ENCODE results near the gene BARX1.
A peak's percentile ranks its signal among the peaks of the same experiment; 100 is the strongest.

The BARX1 gene

DNA sequence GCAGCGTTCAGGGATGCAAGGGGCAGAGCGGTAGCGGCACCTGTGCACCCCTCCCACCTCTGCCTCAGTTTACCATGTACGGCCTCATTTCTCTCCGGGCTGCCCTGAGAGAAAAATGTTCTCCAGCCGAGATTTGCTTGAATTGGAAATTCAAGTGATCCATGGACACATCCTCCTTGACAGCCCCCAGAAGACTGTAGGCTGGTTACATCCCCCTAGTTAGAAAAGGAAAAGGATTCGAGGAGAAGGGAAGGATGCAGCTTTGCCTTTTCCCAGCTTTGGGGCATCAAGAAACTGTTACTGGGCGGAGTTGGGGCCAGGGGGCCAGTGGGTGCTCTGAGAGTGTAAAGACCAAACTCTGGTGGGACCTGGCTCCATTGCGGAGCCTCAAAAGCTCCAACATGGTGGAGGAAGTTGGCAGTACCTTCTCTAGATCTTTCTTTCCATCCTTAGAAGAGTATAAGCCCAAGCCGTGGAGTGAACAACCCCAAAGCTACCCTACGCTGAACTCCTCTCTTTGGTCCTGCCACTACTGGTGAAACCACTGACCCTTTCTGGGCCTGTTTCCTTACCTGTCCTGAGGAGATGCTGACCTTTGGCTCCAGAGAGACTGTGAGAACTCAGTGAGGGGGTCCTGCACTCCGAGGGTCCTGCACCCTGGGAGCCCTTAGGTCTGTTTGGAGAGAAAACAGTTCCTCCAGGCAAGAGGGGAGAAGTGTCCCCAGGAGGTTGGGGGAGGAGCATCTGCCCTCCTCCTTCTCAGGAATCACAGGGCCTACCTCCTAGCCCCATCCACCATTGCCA is 1.0 kb upstream of the BARX1 start:
- no peak overlapping the region for H3K27ac ChIP-seq (ENCODE audit: low read length)
- peak overlapping the region in 1 of 2 donors; percentile 45 for H3K4me3 ChIP-seq (ENCODE audit: low read depth in 1 of 2, low read length in 2 of 2)
- H3K4me1 ChIP-seq (ENCODE audit: control insufficient read depth in 1 of 2, insufficient read depth in 2 of 2, low read length in 2 of 2), result peaks cover 0 to 74% of the 10 kb centered on the region in 2 donors
- peaks cover 87% of the 10 kb centered on the region for H3K27me3 ChIP-seq (ENCODE audit: low read depth, low read length)
- H3K36me3 ChIP-seq (ENCODE audit: control insufficient read depth in 1 of 2, insufficient read depth in 2 of 2, low read length in 2 of 2), result no peaks in the 10 kb centered on the region
- no peaks in the 10 kb centered on the region for H3K9me3 ChIP-seq (ENCODE audit: control insufficient read depth in 1 of 2, low read length in 2 of 2)

- Histone ChIP-seq H3K4me3 (ENCODE audit: low read depth in 1 of 2, low read length in 2 of 2) (peak overlapping the region in 1 of 2 donors; percentile 38), H3K4me1 (ENCODE audit: control insufficient read depth in 1 of 2, insufficient read depth in 2 of 2, low read length in 2 of 2) (peaks cover 0 to 68% of the 10 kb centered on the region in 2 donors), H3K27me3 (ENCODE audit: low read depth, low read length) (peaks cover 85% of the 10 kb centered on the region), H3K9me3 (ENCODE audit: control insufficient read depth in 1 of 2, low read length in 2 of 2) (peaks cover 0 to 3% of the 10 kb centered on the region in 2 donors), H3K36me3 (ENCODE audit: control insufficient read depth in 1 of 2, insufficient read depth in 2 of 2, low read length in 2 of 2) (no peaks in the 10 kb centered on the region), H3K27ac (ENCODE audit: low read length) (no peak overlapping the region)
These were observed 607 bp downstream of the BARX1 start for GRCh38 chr9:93954434-93955061.

- Histone ChIP-seq H3K27me3 (ENCODE audit: low read depth, low read length) (peaks cover 85% of the 10 kb centered on the region), H3K4me1 (ENCODE audit: control insufficient read depth in 1 of 2, insufficient read depth in 2 of 2, low read length in 2 of 2) (peaks cover 0 to 66% of the 10 kb centered on the region in 2 donors), H3K36me3 (ENCODE audit: control insufficient read depth in 1 of 2, insufficient read depth in 2 of 2, low read length in 2 of 2) (no peaks in the 10 kb centered on the region), H3K9me3 (ENCODE audit: control insufficient read depth in 1 of 2, low read length in 2 of 2) (peaks cover 0 to 3% of the 10 kb centered on the region in 2 donors), H3K27ac (ENCODE audit: low read length) (no peak overlapping the region), H3K4me3 (ENCODE audit: low read depth in 1 of 2, low read length in 2 of 2) (peak overlapping the region in 1 of 2 donors; percentile 75)
These were observed 1.4 kb downstream of the BARX1 start for GRCh38 chr9:93953496-93954433.

GRCh38 chr9:93952784-93953495 is 2.2 kb downstream of the BARX1 start:
- Histone ChIP-seq H3K4me3 (ENCODE audit: low read depth in 1 of 2, low read length in 2 of 2) (peak overlapping the region in 1 of 2 donors; percentile 75), H3K4me1 (ENCODE audit: control insufficient read depth in 1 of 2, insufficient read depth in 2 of 2, low read length in 2 of 2) (peaks cover 0 to 67% of the 10 kb centered on the region in 2 donors), H3K27ac (ENCODE audit: low read length) (no peak overlapping the region), H3K27me3 (ENCODE audit: low read depth, low read length) (peaks cover 87% of the 10 kb centered on the region), H3K9me3 (ENCODE audit: control insufficient read depth in 1 of 2, low read length in 2 of 2) (peaks cover 0 to 3% of the 10 kb centered on the region in 2 donors), H3K36me3 (ENCODE audit: control insufficient read depth in 1 of 2, insufficient read depth in 2 of 2, low read length in 2 of 2) (no peaks in the 10 kb centered on the region)

- Histone ChIP-seq H3K36me3 (ENCODE audit: control insufficient read depth in 1 of 2, insufficient read depth in 2 of 2, low read length in 2 of 2) (no peaks in the 10 kb centered on the region), H3K4me3 (ENCODE audit: low read depth in 1 of 2, low read length in 2 of 2) (peak overlapping the region in 1 of 2 donors; percentile 75), H3K27ac (ENCODE audit: low read length) (no peak overlapping the region), H3K4me1 (ENCODE audit: control insufficient read depth in 1 of 2, insufficient read depth in 2 of 2, low read length in 2 of 2) (peaks cover 0 to 67% of the 10 kb centered on the region in 2 donors), H3K27me3 (ENCODE audit: low read depth, low read length) (peaks cover 85% of the 10 kb centered on the region), H3K9me3 (ENCODE audit: control insufficient read depth in 1 of 2, low read length in 2 of 2) (peaks cover 0 to 3% of the 10 kb centered on the region in 2 donors)
These were observed 2.9 kb downstream of the BARX1 start for GRCh38 chr9:93952119-93952783.

DNA sequence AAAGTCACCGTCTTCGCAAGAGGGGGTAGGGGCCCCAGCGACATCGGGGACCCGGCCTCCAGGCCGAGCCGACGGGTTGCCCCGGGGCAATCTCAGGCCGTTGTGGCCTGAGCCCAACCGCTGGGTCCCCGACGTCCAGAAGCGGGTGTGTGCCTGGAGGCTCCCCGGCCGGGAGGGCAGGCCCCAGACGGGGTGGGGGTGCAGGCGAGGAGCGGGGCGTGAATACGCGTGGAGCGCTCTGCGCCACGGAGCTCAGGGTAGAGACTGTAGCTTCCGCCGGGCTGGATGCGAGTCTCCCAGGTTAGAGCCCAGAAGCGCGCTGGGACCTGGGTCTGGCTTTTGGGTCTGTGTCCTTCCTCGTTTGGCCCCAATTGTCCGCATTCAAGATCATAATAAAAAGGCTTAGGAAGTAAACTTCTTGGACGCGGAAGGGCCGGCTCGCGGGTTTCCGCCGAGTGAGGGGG is 3.5 kb downstream of the BARX1 start:
- peak overlapping the region in 1 of 2 donors; percentile 75 for H3K4me3 ChIP-seq (ENCODE audit: low read depth in 1 of 2, low read length in 2 of 2)

DNA sequence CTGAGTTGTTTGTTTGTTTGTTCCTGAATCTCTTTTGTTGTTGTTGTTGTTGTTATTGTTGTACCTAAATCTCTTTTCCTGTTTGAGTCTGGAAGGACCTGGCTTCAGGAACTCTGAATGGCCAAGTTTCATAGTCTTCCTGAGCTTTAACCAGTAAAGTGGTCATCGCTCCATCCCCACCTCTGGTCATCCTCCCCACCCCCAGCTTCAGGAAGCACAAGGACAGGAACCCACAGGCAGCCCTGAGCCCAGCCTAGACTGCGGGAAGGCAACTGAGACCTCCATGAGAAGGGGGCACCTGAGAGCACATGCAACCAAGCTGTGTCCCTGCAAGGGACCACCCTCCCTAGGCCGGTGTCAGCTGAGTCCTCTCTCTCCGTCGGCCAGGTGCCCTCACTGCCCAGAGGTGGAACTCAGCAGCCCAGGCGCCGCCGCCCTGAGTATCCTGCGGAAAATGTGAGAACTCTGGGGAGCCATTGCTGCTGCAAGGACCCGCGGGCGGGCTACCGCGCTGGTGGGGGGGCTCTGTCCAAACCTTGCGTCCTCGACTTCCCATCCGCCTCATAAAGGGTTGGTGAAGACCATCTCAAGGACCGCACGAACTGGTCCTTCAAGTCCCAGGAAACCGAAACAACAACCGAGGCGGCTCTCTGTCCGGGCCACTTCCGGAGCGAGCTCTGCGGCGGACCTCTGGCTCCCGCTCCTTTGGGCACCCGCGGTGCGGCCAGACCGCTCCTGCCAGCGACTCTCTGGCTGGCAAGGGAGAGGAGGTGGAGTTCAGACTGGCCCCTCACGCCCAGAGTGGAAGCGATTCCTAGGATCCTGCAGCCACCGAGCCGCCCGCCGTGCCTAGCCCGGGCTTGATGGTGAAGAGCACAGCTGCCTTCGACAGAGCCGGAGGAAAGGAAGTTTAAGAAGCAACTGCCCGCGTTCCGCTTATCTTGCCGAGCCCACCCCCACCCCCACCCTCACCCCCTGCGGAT is 4.2 kb downstream of the BARX1 start:
- Histone ChIP-seq H3K4me1 (ENCODE audit: control insufficient read depth in 1 of 2, insufficient read depth in 2 of 2, low read length in 2 of 2) (peaks cover 0 to 69% of the 10 kb centered on the region in 2 donors), H3K27me3 (ENCODE audit: low read depth, low read length) (peaks cover 86% of the 10 kb centered on the region), H3K27ac (ENCODE audit: low read length) (no peak overlapping the region), H3K9me3 (ENCODE audit: control insufficient read depth in 1 of 2, low read length in 2 of 2) (peaks cover 0 to 3% of the 10 kb centered on the region in 2 donors), H3K36me3 (ENCODE audit: control insufficient read depth in 1 of 2, insufficient read depth in 2 of 2, low read length in 2 of 2) (no peaks in the 10 kb centered on the region), H3K4me3 (ENCODE audit: low read depth in 1 of 2, low read length in 2 of 2) (peak overlapping the region; percentile 51 to 75)

More for the DNA sequence above, 3.5 kb downstream of the BARX1 start:
- peaks cover 0 to 67% of the 10 kb centered on the region in 2 donors for H3K4me1 ChIP-seq (ENCODE audit: control insufficient read depth in 1 of 2, insufficient read depth in 2 of 2, low read length in 2 of 2)
- no peak overlapping the region for H3K27ac ChIP-seq (ENCODE audit: low read length)
- H3K9me3 ChIP-seq (ENCODE audit: control insufficient read depth in 1 of 2, low read length in 2 of 2), result peaks cover 0 to 3% of the 10 kb centered on the region in 2 donors
- peaks cover 86% of the 10 kb centered on the region for H3K27me3 ChIP-seq (ENCODE audit: low read depth, low read length)
- no peaks in the 10 kb centered on the region for H3K36me3 ChIP-seq (ENCODE audit: control insufficient read depth in 1 of 2, insufficient read depth in 2 of 2, low read length in 2 of 2)

GRCh38 chr9:93949694-93950449 is 5.3 kb downstream of the BARX1 start:
- Histone ChIP-seq H3K27ac (ENCODE audit: low read length) (no peak overlapping the region), H3K36me3 (ENCODE audit: control insufficient read depth in 1 of 2, insufficient read depth in 2 of 2, low read length in 2 of 2) (no peaks in the 10 kb centered on the region), H3K9me3 (ENCODE audit: control insufficient read depth in 1 of 2, low read length in 2 of 2) (peaks cover 0 to 3% of the 10 kb centered on the region in 2 donors), H3K4me3 (ENCODE audit: low read depth in 1 of 2, low read length in 2 of 2) (no peak overlapping the region), H3K4me1 (ENCODE audit: control insufficient read depth in 1 of 2, insufficient read depth in 2 of 2, low read length in 2 of 2) (peaks cover 0 to 67% of the 10 kb centered on the region in 2 donors), H3K27me3 (ENCODE audit: low read depth, low read length) (peaks cover 91% of the 10 kb centered on the region)

All from muscle layer of duodenum (tissue), 2 donors.